Measurements from ENCODE around the gene KRT6B. TPM values are rescaled to one million over a fixed set of nuclear protein-coding genes. Genes with fewer than 3 reads are reported as not detected.
A peak's percentile ranks its signal among the peaks of the same experiment; 100 is the strongest.

KRT6B gene
- total RNA-seq, 1 experiment from 2014 or later, result not detected

DNA sequence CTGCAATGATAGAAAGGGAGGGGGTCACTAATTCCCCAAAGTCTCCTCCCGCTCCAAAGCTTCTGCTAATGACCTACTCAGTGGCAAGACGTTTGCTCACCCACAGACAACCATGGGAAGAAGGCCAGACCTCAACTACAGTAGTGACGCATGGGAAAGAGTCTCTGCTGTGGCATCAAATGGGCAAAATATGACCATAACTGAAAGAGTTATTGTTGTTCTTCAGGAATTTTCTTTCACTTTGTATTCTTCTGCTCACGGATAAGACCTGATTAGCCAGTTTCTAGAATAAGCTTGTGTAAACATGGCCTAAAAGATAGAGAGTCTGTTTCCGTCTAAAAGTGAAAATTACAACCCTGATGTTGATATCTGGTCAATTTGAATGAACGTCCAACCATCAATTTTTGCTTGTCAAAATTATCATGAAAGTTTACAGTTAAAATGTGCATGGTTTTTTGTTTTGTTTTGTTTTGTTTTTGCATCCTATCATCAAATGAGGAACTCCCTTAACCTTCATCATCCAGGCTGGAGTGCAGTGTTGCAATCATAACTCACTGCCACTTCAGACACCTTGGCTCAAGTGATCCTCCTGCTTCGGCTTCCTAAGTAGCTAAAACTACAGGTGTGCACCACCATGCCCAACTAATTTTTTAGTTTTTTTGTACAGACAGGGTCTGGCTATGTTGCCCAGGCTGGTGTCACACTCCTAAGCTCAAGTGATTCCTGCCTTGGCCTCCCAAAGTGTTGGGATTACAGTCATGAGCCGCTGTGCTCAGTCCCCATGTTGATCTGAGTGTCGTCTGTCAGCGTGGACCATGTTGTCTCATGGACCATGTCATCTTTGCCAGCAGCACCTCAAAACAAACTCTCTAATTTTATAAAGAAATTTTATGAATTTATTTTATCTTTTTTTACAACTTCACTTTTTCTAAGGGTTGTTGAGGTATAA is 7.0 kb downstream of the KRT6B start:
- no peaks in the 10 kb centered on the region for H3K9me3 ChIP-seq (ENCODE audit: low read length)
- H4K20me1 ChIP-seq (ENCODE audit: insufficient read depth, low read depth, low read length), result no peaks in the 10 kb centered on the region
- H3K4me3 ChIP-seq (ENCODE audit: low read length), result no peak overlapping the region
- DNase-seq, result no peak
- no peaks in the 10 kb centered on the region for H3K27me3 ChIP-seq (ENCODE audit: low read length)
- no peaks in the 10 kb centered on the region for H3K4me1 ChIP-seq (ENCODE audit: low read length)
- H3K79me2 ChIP-seq (ENCODE audit: low read length), result no peaks in the 10 kb centered on the region
- no peak overlapping the region for H2AFZ ChIP-seq (ENCODE audit: low read length)
- no peak overlapping the region for H3K4me2 ChIP-seq (ENCODE audit: low read depth, low read length, poor library complexity, severe bottlenecking)
- H3K9ac ChIP-seq (ENCODE audit: low read length), result no peak overlapping the region
- H3K27ac ChIP-seq (ENCODE audit: low read length), result no peak overlapping the region
- H3K36me3 ChIP-seq (ENCODE audit: insufficient read depth, low read length), result no peaks in the 10 kb centered on the region
- no peaks in the 10 kb centered on the region for H3K9me2 ChIP-seq (replicated peaks; ENCODE audit: insufficient read depth, low read length)

GRCh38 chr12:52443966-52444365 is 8.0 kb downstream of the KRT6B start:
- Histone ChIP-seq H3K4me2 (ENCODE audit: low read depth, low read length, poor library complexity, severe bottlenecking) (no peak overlapping the region), H3K9me3 (ENCODE audit: low read length) (no peaks in the 10 kb centered on the region), H3K79me2 (ENCODE audit: low read length) (no peaks in the 10 kb centered on the region), H3K9ac (ENCODE audit: low read length) (no peak overlapping the region), H4K20me1 (ENCODE audit: insufficient read depth, low read depth, low read length) (no peaks in the 10 kb centered on the region), H2AFZ (ENCODE audit: low read length) (no peak overlapping the region), H3K9me2 (replicated peaks; ENCODE audit: insufficient read depth, low read length) (no peaks in the 10 kb centered on the region), H3K4me3 (ENCODE audit: low read length) (no peak overlapping the region), H3K27me3 (ENCODE audit: low read length) (no peaks in the 10 kb centered on the region), H3K27ac (ENCODE audit: low read length) (no peak overlapping the region), H3K4me1 (ENCODE audit: low read length) (no peaks in the 10 kb centered on the region), H3K36me3 (ENCODE audit: insufficient read depth, low read length) (no peaks in the 10 kb centered on the region)
- no peak for DNase-seq

DNA sequence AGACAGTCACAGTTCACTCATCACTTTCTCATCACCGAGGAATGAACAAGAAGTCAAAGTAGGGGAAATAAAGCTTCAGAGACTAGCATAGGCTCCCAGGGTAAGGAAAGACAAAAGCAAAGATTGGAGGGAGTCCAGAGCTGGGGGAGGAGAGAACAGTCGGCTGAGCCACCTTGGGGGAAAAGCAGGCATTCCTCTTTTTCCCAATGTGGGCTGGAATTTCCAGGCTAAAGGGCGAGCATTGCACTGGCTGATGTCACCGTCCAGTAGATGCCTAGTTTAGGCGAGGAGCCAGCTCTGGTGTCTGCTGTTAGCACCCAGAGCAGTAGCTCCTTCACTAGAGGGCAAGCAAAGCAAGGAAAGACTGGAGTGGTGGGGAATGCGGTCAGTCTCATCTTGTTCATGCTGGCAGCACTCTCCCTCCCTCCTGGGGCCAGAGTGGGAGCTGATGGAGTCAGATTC is 9.3 kb downstream of the KRT6B start:
- no peak for DNase-seq
- Histone ChIP-seq H3K4me2 (ENCODE audit: low read depth, low read length, poor library complexity, severe bottlenecking) (no peak overlapping the region), H3K27ac (ENCODE audit: low read length) (no peak overlapping the region), H3K9me3 (ENCODE audit: low read length) (no peaks in the 10 kb centered on the region), H4K20me1 (ENCODE audit: insufficient read depth, low read depth, low read length) (no peaks in the 10 kb centered on the region), H3K9me2 (replicated peaks; ENCODE audit: insufficient read depth, low read length) (no peaks in the 10 kb centered on the region), H2AFZ (ENCODE audit: low read length) (no peak overlapping the region), H3K4me3 (ENCODE audit: low read length) (no peak overlapping the region), H3K36me3 (ENCODE audit: insufficient read depth, low read length) (no peaks in the 10 kb centered on the region), H3K4me1 (ENCODE audit: low read length) (no peaks in the 10 kb centered on the region), H3K79me2 (ENCODE audit: low read length) (no peaks in the 10 kb centered on the region), H3K27me3 (ENCODE audit: low read length) (no peaks in the 10 kb centered on the region), H3K9ac (ENCODE audit: low read length) (no peak overlapping the region)

DNA sequence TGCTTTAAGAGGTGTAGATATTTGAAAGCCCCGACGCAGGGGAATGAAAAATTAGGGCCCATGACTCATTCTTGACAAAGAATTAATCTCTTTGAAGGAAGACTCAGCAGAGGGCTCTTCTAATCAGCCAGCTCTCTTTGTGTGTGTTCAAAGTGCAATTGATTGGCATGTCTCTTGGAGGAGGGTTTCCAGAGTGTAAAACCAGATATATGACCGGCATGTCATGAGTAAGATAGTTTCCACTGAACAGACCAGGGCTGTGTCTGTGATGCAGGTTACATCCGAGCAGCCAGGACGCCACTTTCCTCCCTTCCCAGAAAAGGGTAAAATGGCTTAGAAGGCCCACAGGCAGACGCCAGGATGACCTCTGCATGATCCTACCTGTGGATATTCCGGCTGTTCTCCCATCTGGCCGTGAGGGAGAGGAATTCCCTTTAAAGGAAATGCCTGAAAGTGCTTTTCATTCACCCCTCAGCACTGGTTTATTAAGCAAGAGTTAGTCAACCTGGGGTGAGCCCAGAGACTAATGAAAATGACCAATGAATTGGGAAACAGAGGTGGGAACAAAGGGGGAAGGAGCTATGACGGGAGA is 10.5 kb downstream of the KRT6B start:
- no peaks in the 10 kb centered on the region for H3K79me2 ChIP-seq (ENCODE audit: low read length)
- H3K9ac ChIP-seq (ENCODE audit: low read length), result no peak overlapping the region
- no peak overlapping the region for H3K4me3 ChIP-seq (ENCODE audit: low read length)
- no peaks in the 10 kb centered on the region for H3K36me3 ChIP-seq (ENCODE audit: insufficient read depth, low read length)
- H3K4me1 ChIP-seq (ENCODE audit: low read length), result no peaks in the 10 kb centered on the region
- no peaks in the 10 kb centered on the region for H4K20me1 ChIP-seq (ENCODE audit: insufficient read depth, low read depth, low read length)
- no peak overlapping the region for H3K27ac ChIP-seq (ENCODE audit: low read length)
- DNase-seq, result peak; percentile 51
- no peaks in the 10 kb centered on the region for H3K9me2 ChIP-seq (replicated peaks; ENCODE audit: insufficient read depth, low read length)
- H3K9me3 ChIP-seq (ENCODE audit: low read length), result no peaks in the 10 kb centered on the region
- no peaks in the 10 kb centered on the region for H3K27me3 ChIP-seq (ENCODE audit: low read length)
- H3K4me2 ChIP-seq (ENCODE audit: low read depth, low read length, poor library complexity, severe bottlenecking), result no peak overlapping the region
- no peak overlapping the region for H2AFZ ChIP-seq (ENCODE audit: low read length)

- H2AFZ ChIP-seq (ENCODE audit: low read length), result no peak overlapping the region
- no peaks in the 10 kb centered on the region for H3K9me2 ChIP-seq (replicated peaks; ENCODE audit: insufficient read depth, low read length)
- H3K27ac ChIP-seq (ENCODE audit: low read length), result no peak overlapping the region
- H3K4me3 ChIP-seq (ENCODE audit: low read length), result no peak overlapping the region
- no peak for DNase-seq
- H3K9ac ChIP-seq (ENCODE audit: low read length), result no peak overlapping the region
- H3K9me3 ChIP-seq (ENCODE audit: low read length), result no peaks in the 10 kb centered on the region
- H3K36me3 ChIP-seq (ENCODE audit: insufficient read depth, low read length), result no peaks in the 10 kb centered on the region
- no peaks in the 10 kb centered on the region for H3K79me2 ChIP-seq (ENCODE audit: low read length)
- no peaks in the 10 kb centered on the region for H4K20me1 ChIP-seq (ENCODE audit: insufficient read depth, low read depth, low read length)
- H3K27me3 ChIP-seq (ENCODE audit: low read length), result no peaks in the 10 kb centered on the region
- no peak overlapping the region for H3K4me2 ChIP-seq (ENCODE audit: low read depth, low read length, poor library complexity, severe bottlenecking)
- H3K4me1 ChIP-seq (ENCODE audit: low read length), result no peaks in the 10 kb centered on the region
Observed at GRCh38 chr12:52440821-52441319, 11.1 kb downstream of the KRT6B start.

GRCh38 chr12:52439845-52440244 is 12.1 kb downstream of the KRT6B start:
- Histone ChIP-seq H3K4me2 (ENCODE audit: low read depth, low read length, poor library complexity, severe bottlenecking) (no peak overlapping the region), H3K9me2 (replicated peaks; ENCODE audit: insufficient read depth, low read length) (no peaks in the 10 kb centered on the region), H3K9ac (ENCODE audit: low read length) (no peak overlapping the region), H4K20me1 (ENCODE audit: insufficient read depth, low read depth, low read length) (no peaks in the 10 kb centered on the region), H3K4me3 (ENCODE audit: low read length) (no peak overlapping the region), H3K36me3 (ENCODE audit: insufficient read depth, low read length) (no peaks in the 10 kb centered on the region), H3K79me2 (ENCODE audit: low read length) (no peaks in the 10 kb centered on the region), H2AFZ (ENCODE audit: low read length) (no peak overlapping the region), H3K4me1 (ENCODE audit: low read length) (no peaks in the 10 kb centered on the region), H3K27me3 (ENCODE audit: low read length) (no peaks in the 10 kb centered on the region), H3K27ac (ENCODE audit: low read length) (no peak overlapping the region), H3K9me3 (ENCODE audit: low read length) (no peaks in the 10 kb centered on the region)
- no peak for DNase-seq

DNA sequence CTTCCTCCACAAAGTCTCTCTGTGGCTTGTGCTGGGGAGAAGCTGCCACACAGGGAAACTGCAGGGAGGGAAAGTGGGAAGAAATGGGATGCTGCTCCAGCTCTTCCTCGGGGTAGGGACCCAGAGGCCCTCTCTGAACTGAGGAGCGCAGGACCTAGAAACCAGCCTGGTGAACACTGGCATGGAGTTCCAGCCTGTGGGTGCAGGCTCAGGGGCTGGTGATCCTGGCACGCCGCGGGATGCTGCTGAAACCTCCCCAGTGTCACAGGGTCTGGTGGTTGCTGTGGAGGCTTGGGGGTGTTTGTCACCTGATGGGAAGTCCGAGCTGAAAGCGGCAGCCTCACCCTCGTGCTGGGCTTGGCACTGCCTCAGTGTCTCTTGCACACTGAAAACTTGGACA is 12.5 kb downstream of the KRT6B start:
- Histone ChIP-seq H3K27me3 (ENCODE audit: low read length) (no peaks in the 10 kb centered on the region), H3K79me2 (ENCODE audit: low read length) (no peaks in the 10 kb centered on the region), H3K9me2 (replicated peaks; ENCODE audit: insufficient read depth, low read length) (no peaks in the 10 kb centered on the region), H3K9ac (ENCODE audit: low read length) (no peak overlapping the region), H2AFZ (ENCODE audit: low read length) (no peak overlapping the region), H3K4me2 (ENCODE audit: low read depth, low read length, poor library complexity, severe bottlenecking) (no peak overlapping the region), H4K20me1 (ENCODE audit: insufficient read depth, low read depth, low read length) (no peaks in the 10 kb centered on the region), H3K36me3 (ENCODE audit: insufficient read depth, low read length) (no peaks in the 10 kb centered on the region), H3K27ac (ENCODE audit: low read length) (no peak overlapping the region), H3K4me3 (ENCODE audit: low read length) (no peak overlapping the region), H3K4me1 (ENCODE audit: low read length) (no peaks in the 10 kb centered on the region), H3K9me3 (ENCODE audit: low read length) (no peaks in the 10 kb centered on the region)
- DNase-seq, result no peak

All from Karpas-422 (cell line).